H1 (cell line): Measurements from ENCODE around the gene TP53I13. TPM values are rescaled to one million over a fixed set of nuclear protein-coding genes. Genes with fewer than 3 reads are reported as not detected.

ENCODE experiments used
- CHD2 ChIP-seq: IDR thresholded peaks from 2 replicates; pipeline ENCODE4 v1.6.1; 2012; ENCODE audit warnings: low read length, improper control_type of control experiment
- CTBP2 ChIP-seq: IDR thresholded peaks from 2 replicates; pipeline ENCODE4 v1.7.0; 2011; ENCODE audit warnings: borderline replicate concordance, mild to moderate bottlenecking, moderate library complexity, mixed read lengths, low read length; ENCODE audit not compliant: insufficient read depth, insufficient read length
- JUND ChIP-seq: IDR thresholded peaks from 2 replicates; pipeline ENCODE4 v1.6.1; 2011; ENCODE audit warnings: mild to moderate bottlenecking, improper control_type of control experiment, low read length
- TBP ChIP-seq: IDR thresholded peaks from 2 replicates; pipeline ENCODE4 v1.6.1; 2011; ENCODE audit warnings: low read depth, low read length, improper control_type of control experiment
- polyA plus RNA-seq, 7 experiments: library from polyadenylated mRNA; depleted of rRNA in 3 of 7; stranded (reverse) in 5 of 7; unstranded in 2 of 7; fragments of >200 nt in 5 of 7; fragments of 200-250 nt in 2 of 7; gene quantifications; 1 replicate in 5 of 7; 2 replicates in 1 of 7; 4 replicates in 1 of 7; pipeline versions ENCODE4 v1.2.1 to v1.2.3, GENCODE V29; 2011 to 2013; ENCODE audit warnings: missing spikeins in 2 of 7, mixed read lengths in 2 of 7
- total RNA-seq: library from RNA; stranded (reverse); fragmentation: NEBNext Ultra II Directional; extraction: Animal tissue kit (Norgen Biotek cat#: 25700); gene quantifications from 2 replicates; pipeline ENCODE4 v1.2.1, GENCODE V29; 2021

TP53I13 gene
- total and polyA plus RNA-seq, 2 of the 8 experiments (the other 6 are each of a cell fraction or from before 2014, with no cell fraction given): 22.4 to 35.7 TPM

- TF ChIP-seq JUND (no peak), CHD2 (no peak), CTBP2 (no peak), TBP (no peak)
- TF ChIP-seq, all 59 proteins: peak for 0
Observed at GRCh38 chr17:29603109-29603674, 34.7 kb downstream of the TP53I13 start (continued).
